Measurements from ENCODE around the gene PSAP. TPM values are rescaled to one million over a fixed set of nuclear protein-coding genes. Genes with fewer than 3 reads are reported as not detected.

PSAP gene
- total RNA-seq = 430 and 603 TPM in 2 replicates

GRCh38 chr10:71850743-71851464 is at the start of gene PSAP:
Gene PSAP (minus strand): TSS chr10:71851251. CDS start chr10:71851221, 30 bp downstream.

GRCh38 chr10:71773221-71773971 is 77.7 kb downstream of the PSAP start, which contains the start of gene VSIR:
Gene VSIR (minus strand): TSS chr10:71773520. CDS start chr10:71773439, 81 bp downstream.

Small RNA genes within 50 kb of the gene (small RNA-seq; reads per million reads assigned to genes)
- not detected for gene MIR7152
- gene RNU7-38P = not detected

Other genes with a start within 250 kb of the PSAP start
- gene C10orf105, start 131.5 kb downstream of the PSAP start, total RNA-seq = 0.07 TPM in 1 of 2 replicates, not detected in the other
- gene VSIR, start 77.7 kb downstream of the PSAP start, total RNA-seq = 3.5 and 12.6 TPM in 2 replicates
- 14.2 and 17.2 TPM in 2 replicates for gene CHST3, start 113.1 kb upstream of the PSAP start, total RNA-seq
- gene SPOCK2, start 237.3 kb upstream of the PSAP start, total RNA-seq = 0.13 and 0.29 TPM in 2 replicates

Measured in thoracic aorta endothelial cell (primary cell).